Superior temporal gyrus (tissue), 1 donor: ENCODE measurements around the gene CCDC71L.

Source experiments
- DNase-seq: peaks from one replicate; pipeline ENCODE4 v3.0.0-alpha.2; 2016; ENCODE audit errors: extremely low spot score

The CCDC71L gene

DNA sequence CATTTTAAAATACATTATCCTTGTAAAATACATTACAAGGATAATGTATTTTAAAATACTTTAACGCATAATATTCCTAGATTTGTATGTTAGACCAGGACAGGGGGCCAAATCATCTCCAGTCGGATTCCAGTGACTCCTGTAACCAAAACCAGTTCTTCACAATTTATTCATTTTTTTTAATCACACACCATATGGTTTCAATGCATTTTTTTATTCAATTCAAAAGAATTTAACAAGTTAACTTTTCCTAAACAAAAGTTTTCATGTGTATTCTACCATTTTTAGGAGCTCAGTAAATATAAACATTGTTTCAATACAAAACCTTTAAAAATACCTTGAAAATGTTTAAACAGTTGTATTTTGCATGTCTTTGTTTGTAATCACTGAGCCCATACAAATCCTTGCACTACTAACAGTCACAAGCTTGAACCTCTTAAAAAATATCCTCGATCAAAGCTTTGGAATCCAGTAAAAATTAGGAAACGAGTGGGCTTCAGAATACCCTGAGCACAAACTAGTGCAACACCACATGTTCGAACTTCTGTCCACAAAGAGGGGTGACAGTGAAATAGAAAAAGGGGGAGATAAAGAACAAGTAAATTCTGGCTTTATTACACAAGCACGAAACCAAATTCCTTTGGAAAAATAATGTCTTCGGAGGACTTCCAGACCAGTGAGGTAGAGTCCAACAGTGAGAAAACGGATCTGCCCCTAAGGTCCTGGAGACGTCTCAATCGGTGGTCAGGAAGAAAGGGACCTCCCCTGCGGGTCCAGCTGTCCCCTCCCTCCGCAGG lies 1.6 kb downstream of the CCDC71L start:
- no peak for DNase-seq

GRCh38 chr7:106658316-106659165 lies 2.4 kb downstream of the CCDC71L start:
- DNase-seq: no peak

GRCh38 chr7:106657085-106657991 lies 3.6 kb downstream of the CCDC71L start:
- no peak for DNase-seq

DNA sequence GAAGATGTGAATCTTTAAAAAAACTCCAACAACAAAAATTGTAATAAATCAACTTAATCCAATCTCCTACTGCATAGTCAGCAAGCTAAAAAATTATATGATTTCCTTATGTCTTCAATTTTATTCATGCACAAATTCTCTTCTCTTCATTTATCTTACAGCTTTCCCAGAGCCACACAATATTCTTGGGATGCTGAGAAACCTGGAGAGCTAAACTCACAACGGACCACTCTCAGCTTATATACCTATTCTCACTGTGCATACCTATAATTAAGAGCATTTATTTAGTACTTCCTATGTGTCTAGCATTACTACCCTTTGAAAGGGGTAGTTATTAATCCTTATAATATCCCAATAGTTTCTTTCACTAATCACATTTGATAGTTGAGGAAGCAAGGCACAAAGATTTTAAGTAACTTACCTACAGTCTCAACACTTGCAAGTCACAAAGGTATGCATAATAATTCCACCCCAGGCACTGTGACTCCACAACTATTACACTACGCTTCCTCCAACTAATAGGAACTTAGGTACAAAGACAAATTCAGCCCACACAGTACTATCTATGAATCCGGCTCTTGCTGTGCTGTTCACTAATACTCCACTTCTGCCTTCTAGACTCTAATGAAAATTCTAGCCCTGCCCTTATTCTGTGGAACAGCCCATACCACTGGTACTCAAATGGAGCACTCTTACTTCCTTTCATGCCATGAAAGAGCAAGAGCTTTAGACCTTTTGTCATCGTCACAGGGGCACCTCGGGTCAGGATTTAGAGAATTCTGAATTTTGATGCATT lies 5.1 kb downstream of the CCDC71L start:
- DNase-seq: no peak

- DNase-seq: no peak
Measured at GRCh38 chr7:106653488-106653887, 7.5 kb downstream of the CCDC71L start.

GRCh38 chr7:106652909-106653308 lies 8.0 kb downstream of the CCDC71L start:
- no peak for DNase-seq

- DNase-seq: no peak
Measured at GRCh38 chr7:106652092-106652491, 8.9 kb downstream of the CCDC71L start.

- DNase-seq: no peak
Measured at GRCh38 chr7:106646256-106646655, 14.7 kb downstream of the CCDC71L start.

DNA sequence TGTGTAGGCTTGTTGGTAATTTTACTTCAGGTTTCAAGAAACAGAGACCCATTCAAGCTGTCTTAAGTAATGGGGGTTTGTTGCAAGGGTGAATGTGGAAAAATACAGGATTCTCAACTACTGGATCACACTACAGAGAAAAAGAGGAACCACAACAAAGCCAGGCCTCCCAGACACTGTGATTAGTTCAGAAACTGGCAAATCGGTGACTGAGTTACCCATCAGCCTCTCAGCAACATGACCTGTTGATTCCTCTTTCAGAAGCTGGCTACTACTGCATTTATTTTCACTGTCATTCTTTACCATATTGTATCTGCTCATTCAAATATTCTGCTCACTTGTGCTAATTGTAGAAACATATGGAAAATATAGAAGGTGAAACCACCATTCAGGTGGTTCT lies 16.0 kb downstream of the CCDC71L start:
- DNase-seq: no peak

DNA sequence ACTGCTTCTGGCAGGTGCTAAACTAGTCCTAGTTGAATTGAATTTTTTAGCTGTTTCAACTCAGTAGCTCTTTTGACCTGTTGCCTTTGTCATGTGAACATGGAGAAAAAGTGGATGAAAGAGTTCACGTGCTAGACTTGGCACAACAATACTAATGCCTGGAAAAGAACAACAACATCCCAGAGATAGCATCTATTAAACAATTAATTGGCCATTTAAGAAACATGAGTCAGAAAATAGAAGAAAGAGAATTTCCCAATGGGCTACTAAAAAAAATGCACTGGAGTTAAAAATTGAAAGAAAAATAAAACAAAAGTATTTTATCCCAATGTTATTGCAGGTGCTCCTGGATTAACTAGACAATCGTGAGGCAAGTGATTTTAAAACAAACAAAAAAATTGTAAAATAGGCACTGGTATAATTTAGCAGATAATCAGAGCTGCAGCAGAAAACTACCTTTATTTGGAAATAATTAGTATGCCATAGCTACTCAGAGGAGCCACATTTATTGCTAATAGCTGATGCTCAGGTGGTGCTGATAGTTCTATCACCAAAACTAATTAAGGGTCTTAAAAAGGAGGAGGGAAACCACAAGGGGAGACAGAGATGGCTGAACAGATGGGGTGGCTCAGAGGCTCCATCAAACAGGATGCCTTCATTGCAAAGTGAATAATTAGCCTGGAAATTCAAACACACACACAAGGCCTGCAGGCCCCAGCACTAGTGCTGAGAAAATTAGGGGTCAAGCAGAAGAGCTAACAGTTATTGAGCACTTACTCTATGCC lies 17.6 kb downstream of the CCDC71L start:
- no peak for DNase-seq

DNA sequence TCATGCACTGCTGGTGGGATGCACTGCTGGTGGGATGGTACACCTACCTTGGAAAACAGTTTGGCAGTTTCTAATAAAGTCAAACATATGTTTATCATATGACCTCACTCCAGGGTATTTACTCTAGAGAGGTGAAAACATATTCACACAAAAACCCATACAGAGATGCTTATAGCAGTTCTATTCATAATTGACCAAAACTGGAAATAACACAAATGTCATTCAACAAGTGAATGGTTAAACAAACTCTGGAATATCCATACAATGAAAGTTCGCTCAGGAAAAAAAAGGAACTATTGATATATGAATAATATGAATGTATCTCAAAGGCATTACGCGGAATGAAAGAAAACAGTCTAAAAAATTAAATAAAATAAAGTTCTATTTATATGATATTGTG lies 19.5 kb downstream of the CCDC71L start:
- no peak for DNase-seq

GRCh38 chr7:106640368-106641141 lies 20.4 kb downstream of the CCDC71L start:
- no peak for DNase-seq

GRCh38 chr7:106639476-106640334 lies 21.3 kb downstream of the CCDC71L start:
- no peak for DNase-seq

DNA sequence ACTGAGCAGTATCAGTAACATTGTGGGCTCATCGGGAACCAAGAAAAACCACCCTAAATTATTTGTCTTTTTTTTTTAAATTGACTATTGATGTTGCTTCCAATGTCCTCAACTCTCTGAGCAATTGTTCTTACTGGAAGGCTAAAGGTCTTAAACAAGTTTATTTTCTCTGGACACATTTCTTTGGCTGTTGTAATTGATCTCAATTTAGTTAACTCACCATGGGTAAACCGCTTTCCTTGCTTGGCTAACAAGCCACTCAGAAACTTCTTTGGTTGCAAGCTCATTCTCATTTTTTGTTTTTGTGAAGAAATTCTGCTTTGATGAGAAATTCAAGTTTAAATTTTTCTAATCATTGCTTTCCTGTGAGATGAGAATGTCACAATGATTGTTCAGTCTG lies 25.5 kb downstream of the CCDC71L start:
- no peak for DNase-seq

- no peak for DNase-seq
Measured at GRCh38 chr7:106634958-106635357, 26.0 kb downstream of the CCDC71L start.

DNA sequence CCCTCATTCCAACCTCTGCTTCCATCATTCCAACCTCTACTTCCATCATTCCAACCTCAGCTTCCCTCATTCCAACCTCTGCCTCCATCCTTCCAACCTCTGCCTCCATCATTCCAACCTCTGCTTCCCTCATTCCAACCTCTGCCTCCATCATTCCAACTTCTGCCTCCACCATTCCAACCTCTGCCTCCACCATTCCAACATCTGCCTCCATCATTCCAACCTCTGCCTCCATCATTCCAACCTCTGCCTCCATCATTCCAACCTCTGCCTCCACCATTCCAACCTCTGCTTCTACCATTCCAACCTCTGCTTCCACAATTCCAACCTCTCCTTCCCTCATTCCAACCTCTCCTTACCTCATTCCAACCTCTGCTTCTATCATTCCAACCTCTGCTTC lies 30.3 kb downstream of the CCDC71L start:
- no peak for DNase-seq

GRCh38 chr7:106629516-106629915 lies 31.4 kb downstream of the CCDC71L start:
- DNase-seq: no peak

DNA sequence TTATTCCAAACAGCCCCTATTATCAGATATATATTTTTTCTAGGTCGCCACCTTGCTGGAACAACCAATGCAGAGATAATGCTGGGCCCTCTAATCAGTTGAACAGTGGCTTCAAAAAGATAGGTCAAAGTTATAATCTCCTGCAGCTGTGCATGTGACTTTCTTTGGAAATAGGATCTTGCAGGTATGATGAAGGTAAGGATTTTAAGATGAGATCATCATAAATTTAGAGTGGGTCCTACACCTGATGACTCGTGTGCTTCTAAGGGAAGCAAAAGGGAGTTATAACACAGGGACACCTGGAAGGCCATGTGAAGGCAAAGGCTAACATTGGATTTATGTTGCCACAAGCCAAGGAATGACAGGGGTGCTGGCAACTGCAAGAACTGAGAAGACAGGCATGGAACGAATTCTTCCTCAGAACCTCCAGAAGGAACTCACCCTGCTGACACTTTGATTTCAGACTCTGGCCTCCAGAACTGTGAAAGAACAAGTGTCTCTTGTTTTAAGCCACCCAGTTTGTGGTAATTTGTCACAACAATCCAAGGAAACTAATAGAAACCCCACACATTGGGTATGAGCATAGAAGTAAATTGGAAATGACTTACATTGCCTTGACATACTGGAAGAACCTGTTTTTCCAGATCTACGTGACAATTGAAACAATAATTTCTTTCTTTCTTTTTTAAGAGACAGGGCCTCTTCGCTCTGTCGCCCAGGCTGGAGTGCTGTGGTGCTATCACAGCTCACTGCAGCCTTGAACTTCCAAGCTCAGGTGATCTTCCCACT lies 34.4 kb downstream of the CCDC71L start:
- no peak for DNase-seq
